Smooth muscle cell of the umbilical artery (primary cell): ENCODE results near the gene HNRNPH2. TPM values are rescaled to one million over a fixed set of nuclear protein-coding genes. Genes with fewer than 3 reads are reported as not detected.

Experiments used
- total RNA-seq: library from RNA; depleted of rRNA; stranded (reverse); fragments of >200 nt; gene quantifications from 2 replicates; pipeline ENCODE4 v1.2.3, GENCODE V29; 2014

The HNRNPH2 gene, protein sequence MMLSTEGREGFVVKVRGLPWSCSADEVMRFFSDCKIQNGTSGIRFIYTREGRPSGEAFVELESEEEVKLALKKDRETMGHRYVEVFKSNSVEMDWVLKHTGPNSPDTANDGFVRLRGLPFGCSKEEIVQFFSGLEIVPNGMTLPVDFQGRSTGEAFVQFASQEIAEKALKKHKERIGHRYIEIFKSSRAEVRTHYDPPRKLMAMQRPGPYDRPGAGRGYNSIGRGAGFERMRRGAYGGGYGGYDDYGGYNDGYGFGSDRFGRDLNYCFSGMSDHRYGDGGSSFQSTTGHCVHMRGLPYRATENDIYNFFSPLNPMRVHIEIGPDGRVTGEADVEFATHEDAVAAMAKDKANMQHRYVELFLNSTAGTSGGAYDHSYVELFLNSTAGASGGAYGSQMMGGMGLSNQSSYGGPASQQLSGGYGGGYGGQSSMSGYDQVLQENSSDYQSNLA
- total RNA-seq, result 64.2 and 69.8 TPM in 2 replicates

DNA sequence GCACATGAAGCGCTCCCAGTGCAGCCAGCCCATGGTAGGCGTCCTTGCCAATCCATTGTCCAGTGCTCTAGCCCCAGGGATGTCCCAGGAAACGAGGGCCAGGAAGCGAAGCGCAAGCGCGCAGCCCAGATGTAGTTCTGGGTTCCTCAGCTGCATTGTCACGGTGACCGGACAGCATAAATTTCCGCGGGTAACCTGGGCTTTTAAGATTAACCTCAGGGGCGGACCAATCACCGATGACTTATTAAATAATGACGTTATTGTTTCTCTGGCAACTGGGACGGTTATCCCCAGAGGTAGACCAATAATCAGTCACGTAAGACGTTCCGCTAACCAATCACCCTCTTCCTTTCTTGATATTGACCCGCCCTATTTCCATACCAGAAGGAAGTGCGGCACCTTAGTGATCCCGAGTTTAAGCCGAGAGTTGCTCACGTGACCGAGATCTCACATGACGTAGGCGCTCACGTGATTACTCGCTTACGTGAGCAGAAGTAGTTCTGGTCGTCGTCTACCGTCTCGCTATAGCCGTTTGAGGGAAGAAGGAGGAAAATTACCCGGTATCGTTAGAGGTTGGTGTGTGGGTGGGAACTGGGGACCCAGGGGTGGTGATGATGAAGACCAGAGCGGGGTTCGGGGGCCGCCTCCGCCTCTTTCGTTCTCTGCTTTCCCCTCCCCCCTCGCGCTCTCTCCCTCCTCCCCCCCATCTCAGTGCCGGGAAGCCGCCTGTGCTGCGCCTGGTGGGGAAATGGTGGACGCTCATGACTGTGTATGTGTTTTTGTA is at the start of gene HNRNPH2, which contains the start of gene GLA:
Gene HNRNPH2, plus strand, starts transcription at position 475 of the 784 bp plus-strand sequence. CDS start 3,767 bp downstream, outside the sequence.
Gene GLA, minus strand, starts transcription at position 178 of the 784 bp plus-strand sequence. Its CDS starts 22 bp downstream, at position 156.

DNA sequence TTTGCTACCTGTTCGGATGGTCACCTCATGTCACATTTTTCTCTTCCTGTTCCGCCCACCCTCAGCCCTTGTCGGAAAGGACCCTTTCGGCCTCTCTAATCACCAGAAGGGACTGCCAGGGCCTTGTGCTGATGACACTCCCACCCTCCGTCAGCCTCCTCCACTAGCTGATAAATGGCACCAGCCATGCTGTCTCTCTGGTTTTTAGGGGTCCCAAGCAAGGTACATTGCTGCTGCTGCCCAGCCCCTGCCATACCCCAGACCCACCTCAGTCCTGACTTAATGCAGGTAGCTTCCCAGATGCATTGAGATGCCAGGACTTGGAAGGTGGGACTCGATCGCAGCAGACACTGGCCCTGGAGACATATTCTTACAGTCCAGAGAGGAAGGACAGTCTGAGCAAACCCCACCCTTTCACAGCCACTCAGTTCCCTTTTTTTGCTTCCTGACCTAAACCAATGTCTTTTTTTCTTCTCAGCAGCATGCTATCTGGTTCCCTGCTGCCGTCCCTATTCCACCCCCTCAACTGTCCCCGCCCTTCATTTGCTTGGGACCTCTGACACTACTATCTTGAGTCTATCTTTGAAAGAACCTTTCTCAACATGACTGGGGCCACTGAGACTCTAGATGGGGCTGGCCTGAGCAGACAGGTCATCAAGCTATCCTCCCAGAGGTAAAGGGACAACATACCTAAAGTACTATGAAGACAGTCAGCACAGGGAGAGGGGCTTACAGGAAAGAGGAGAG is 22.1 kb upstream of the HNRNPH2 start, which contains the start of gene BTK:
Gene BTK, minus strand, starts transcription at position 397 of the 747 bp plus-strand sequence. CDS start 10,907 bp downstream, outside the sequence.

DNA sequence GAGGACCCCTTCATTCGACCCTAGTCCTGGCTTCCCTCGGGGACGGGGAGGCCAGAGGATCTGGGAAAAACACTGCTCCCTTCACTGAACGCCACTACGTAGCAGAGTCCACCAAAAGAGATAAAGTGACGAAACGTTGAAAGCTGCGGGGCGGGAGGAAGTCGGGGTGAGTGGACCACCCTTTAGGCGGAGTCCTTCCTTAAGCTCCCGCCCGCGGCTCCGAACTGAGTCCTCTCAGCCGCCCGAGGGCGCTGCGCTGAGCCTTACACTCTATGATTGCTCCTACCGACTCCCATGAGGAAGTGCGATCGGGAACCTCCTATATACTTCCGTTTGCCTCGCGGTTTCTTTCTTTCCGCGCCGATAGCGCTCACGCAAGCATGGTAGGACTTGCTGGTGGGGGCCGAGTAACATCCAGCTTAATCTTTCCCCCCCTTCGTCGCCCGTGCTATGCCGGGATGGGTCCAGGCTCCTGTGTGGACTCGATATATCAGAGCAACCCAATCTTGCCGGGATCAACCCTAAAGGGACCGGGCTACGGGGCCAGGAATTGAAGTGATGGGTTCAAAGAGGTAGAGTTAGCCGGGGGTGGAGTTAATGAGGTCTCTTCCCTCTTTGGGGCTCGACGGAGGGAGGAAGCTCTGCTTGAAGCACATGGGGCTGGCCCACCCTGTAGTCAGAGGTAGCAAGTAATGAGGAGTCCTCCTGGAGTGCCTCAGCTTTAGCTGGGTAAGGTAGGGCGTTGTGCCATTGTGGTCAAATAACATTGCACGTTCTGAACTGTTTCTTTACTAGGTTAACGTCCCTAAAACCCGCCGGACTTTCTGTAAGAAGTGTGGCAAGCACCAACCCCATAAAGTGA is 17.1 kb upstream of the HNRNPH2 start, which contains the start of gene RPL36A:
Gene RPL36A, plus strand, starts transcription at position 348 of the 862 bp plus-strand sequence. Its CDS starts 33 bp downstream, at position 381.

Other genes with a start within 250 kb of the HNRNPH2 start
- 2.4 and 2.6 TPM in 2 replicates for gene DRP2, start 188.4 kb upstream of the HNRNPH2 start, total RNA-seq
- gene TAF7L, start 116.9 kb upstream of the HNRNPH2 start, total RNA-seq, result 0.59 and 0.65 TPM in 2 replicates
- gene TIMM8A, start 59.5 kb upstream of the HNRNPH2 start, total RNA-seq, result 4.2 and 6.9 TPM in 2 replicates
- gene BTK, start 22.0 kb upstream of the HNRNPH2 start, total RNA-seq, result not detected in 2 replicates
- gene RPL36A, start 17.2 kb upstream of the HNRNPH2 start, total RNA-seq, result 617 and 649 TPM in 2 replicates
- gene GLA, start 297 bp upstream of the HNRNPH2 start, total RNA-seq, result 28.8 and 97.4 TPM in 2 replicates
- gene ARMCX4, start 77.2 kb downstream of the HNRNPH2 start, total RNA-seq, result 8.3 and 10.5 TPM in 2 replicates
- 32.0 and 46.3 TPM in 2 replicates for gene ARMCX1, start 142.3 kb downstream of the HNRNPH2 start, total RNA-seq
- 29.0 and 35.9 TPM in 2 replicates for gene ARMCX6, start 209.8 kb downstream of the HNRNPH2 start, total RNA-seq
- 111 and 147 TPM in 2 replicates for gene ARMCX3, start 214.9 kb downstream of the HNRNPH2 start, total RNA-seq